Upper lobe of right lung (tissue), 1 donor: ENCODE measurements around the gene UBLCP1. TPM values are rescaled to one million over a fixed set of nuclear protein-coding genes. Genes with fewer than 3 reads are reported as not detected.
"Not testable (repeated sequence)": the region's sequence is repeated elsewhere in the genome, so short reads cannot be mapped to it uniquely, and the experiment has no call there.

Source experiments
- ATAC-seq: fragments of 200-7000 bp; cut with Tn5 transposase; one replicate; pipeline ENCODE4 v1.9.1; 2020; ENCODE audit warnings: mild to moderate bottlenecking, moderate library complexity
- DNase-seq: peaks from one replicate; pipeline ENCODE4 v3.0.0-alpha.2; 2020
- H3K27ac ChIP-seq: fragments of 200-600 bp; one replicate; pipeline ENCODE4 v1.8.0; 2022
- H3K27me3 ChIP-seq: fragments of 200-600 bp; one replicate; pipeline ENCODE4 v1.8.0; 2022; ENCODE audit warnings: mild to moderate bottlenecking
- H3K36me3 ChIP-seq: fragments of 200-600 bp; one replicate; pipeline ENCODE4 v1.8.0; 2022
- H3K4me1 ChIP-seq: fragments of 200-600 bp; one replicate; pipeline ENCODE4 v1.8.0; 2022
- H3K4me3 ChIP-seq: fragments of 200-600 bp; one replicate; pipeline ENCODE4 v1.8.0; 2022; ENCODE audit warnings: mild to moderate bottlenecking
- H3K9me3 ChIP-seq: fragments of 200-600 bp; one replicate; pipeline ENCODE4 v1.8.0; 2022
- intact Hi-C: fragments of 100-400 bp; cut with DNase I; formaldehyde crosslinking; loops from one replicate; pipeline ENCODE4 v1.11.0; 2022
- total RNA-seq: library from RNA; stranded (reverse); fragmentation: NEBNext Ultra II Directional; extraction: Animal tissue kit (Norgen Biotek cat#: 25700); gene quantifications from one replicate; pipeline ENCODE4 v1.2.1, GENCODE V29; 2021
- TF ChIP-seq, protein P1 (sequence below): fragments of 200-600 bp; IDR thresholded peaks from one replicate; pipeline ENCODE4 v1.8.0; 2022; ENCODE audit warnings: antibody characterized with exemption
- donor health status: DM: no; HTN: yes; CAD: no; lungs with severe emphysema.

The UBLCP1 gene
- total RNA-seq, 1 donor from 2014 or later: 25.0 TPM

DNA sequence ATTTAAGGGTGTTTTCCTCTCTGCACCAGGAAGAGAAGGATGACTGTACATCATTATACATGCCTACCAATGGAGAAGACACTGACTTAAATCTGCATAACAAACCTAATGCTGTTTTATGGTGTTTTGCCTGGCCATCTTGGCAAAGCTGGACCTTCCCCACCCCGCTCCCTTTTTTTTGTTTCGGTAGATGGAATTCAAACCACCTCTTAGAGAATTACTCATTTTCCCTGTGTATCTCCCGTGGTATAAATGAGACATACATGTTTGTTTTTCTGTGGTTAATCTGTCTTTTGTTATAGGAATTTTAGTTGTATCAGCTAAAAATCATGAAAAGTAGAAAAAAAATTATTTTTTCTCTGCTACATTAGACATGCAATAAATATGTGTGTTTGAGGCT is 38.4 kb downstream of the UBLCP1 start:
- TF ChIP-seq, protein P1, sequence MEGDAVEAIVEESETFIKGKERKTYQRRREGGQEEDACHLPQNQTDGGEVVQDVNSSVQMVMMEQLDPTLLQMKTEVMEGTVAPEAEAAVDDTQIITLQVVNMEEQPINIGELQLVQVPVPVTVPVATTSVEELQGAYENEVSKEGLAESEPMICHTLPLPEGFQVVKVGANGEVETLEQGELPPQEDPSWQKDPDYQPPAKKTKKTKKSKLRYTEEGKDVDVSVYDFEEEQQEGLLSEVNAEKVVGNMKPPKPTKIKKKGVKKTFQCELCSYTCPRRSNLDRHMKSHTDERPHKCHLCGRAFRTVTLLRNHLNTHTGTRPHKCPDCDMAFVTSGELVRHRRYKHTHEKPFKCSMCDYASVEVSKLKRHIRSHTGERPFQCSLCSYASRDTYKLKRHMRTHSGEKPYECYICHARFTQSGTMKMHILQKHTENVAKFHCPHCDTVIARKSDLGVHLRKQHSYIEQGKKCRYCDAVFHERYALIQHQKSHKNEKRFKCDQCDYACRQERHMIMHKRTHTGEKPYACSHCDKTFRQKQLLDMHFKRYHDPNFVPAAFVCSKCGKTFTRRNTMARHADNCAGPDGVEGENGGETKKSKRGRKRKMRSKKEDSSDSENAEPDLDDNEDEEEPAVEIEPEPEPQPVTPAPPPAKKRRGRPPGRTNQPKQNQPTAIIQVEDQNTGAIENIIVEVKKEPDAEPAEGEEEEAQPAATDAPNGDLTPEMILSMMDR: no peak
- no peaks in the 10 kb centered on the region for H3K4me1 ChIP-seq
- H3K4me3 ChIP-seq: no peak overlapping the region
- no peaks in the 10 kb centered on the region for H3K36me3 ChIP-seq
- DNase-seq: no peak
- no peak for ATAC-seq
- intact Hi-C loops: no loop called here
- H3K27ac ChIP-seq: no peak overlapping the region
- no peaks in the 10 kb centered on the region for H3K27me3 ChIP-seq
- peaks cover 12% of the 10 kb centered on the region for H3K9me3 ChIP-seq

DNA sequence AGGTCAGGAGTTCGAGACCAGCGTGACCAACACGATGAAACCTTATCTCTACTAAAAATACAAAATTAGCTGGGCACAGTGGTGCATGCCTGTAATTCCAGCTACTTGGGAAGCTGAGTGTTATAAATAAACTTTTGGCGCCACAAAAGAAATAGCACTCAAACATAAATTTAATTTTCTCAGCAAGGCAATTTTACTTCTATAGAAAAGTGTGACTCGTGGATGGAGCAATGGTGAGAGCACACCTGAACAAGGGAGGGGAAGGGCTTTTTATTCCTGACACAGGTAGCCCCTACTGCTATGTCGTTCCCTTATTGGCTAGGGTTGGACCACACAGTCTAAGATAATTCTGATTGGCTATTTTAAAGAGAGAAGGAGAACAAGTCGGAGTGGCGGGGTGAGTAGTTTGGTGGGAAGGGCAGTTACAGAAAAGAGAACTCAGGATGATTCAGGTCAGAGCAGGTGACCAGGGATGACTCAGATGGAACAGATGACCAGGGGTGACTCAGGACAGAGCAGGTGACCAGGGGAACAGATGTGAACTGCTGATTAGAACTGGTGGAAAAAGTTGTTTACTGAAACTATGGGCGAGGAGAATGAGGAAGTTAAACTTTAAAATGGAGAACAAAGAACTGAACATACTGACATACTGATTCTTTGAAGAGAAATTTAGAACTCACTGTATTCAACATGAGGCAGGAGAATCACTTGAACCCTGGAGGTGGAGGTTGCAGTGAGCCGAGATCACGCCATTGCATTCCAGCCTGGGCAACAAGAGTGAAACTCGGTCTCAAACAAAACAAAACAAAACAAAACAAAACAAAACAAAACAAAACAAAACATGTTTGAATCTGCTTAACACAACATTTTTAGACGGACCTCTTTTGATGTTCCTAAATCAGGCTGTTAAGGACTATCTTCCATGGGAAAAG is 39.1 kb downstream of the UBLCP1 start:
- H3K4me1 ChIP-seq, H3K27ac ChIP-seq, H3K27me3 ChIP-seq, H3K36me3 ChIP-seq, H3K4me3 ChIP-seq, intact Hi-C loops, ATAC-seq, DNase-seq: not testable (repeated sequence)
- H3K9me3 ChIP-seq: peaks cover 12% of the 10 kb centered on the region

DNA sequence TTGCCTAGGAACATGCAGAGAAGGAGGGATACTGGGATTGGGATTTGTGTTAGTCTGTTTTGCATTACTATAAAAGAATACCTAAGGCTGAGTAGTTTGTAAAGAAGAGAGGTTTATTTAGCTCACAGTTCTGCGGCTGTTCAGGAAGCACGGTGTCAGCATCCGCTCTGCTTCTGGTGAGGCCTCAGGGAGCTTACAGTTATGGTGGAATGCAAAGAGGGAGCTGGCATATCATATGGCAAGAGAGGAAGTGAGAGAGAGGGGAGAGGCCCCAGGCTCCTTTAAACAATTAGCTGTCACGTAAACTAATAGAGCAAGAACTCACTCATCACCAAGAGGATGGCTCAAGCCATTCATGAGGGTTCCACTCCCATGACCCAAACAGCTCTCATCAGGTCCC is 40.2 kb downstream of the UBLCP1 start:
- peaks cover 12% of the 10 kb centered on the region for H3K9me3 ChIP-seq
- ATAC-seq (no peak), DNase-seq (no peak)
- H3K36me3 ChIP-seq: no peaks in the 10 kb centered on the region
- H3K4me3 ChIP-seq: no peak overlapping the region
- H3K27ac ChIP-seq: no peak overlapping the region
- H3K4me1 ChIP-seq: no peaks in the 10 kb centered on the region
- TF ChIP-seq, protein P1: no peak
- intact Hi-C loops: no loop called here
- H3K27me3 ChIP-seq: no peaks in the 10 kb centered on the region

DNA sequence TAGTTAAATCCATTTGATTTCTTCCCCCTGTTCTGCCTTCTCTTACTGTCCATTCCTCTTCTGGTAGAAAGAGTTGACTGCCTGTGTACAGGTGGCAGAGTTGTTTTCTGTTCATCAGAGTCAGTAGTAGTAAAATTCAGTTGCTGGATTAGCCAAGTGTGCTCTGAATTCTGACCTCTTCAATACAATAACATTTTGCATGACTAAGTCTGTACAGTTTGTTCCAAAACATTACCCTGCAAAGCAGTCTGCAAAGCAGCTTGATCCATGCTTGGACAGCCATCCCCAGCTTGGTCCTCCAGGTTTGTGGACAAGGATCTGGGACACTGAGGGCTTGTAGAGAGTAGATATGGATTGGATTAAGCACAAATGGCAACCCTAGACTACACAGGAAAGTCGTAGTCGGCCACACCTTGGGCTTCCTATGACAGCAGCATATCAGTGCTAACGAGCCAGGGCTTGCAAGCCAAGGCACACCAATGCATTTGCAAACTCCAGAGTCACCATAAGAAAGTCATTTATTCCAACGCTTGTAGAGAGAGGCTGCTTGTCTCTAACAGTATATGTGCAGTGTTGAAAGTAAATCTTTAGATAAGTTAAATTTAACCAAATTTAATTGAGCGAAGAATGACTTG is 42.0 kb downstream of the UBLCP1 start:
- no peaks in the 10 kb centered on the region for H3K27me3 ChIP-seq
- no peak overlapping the region for H3K4me3 ChIP-seq
- no peaks in the 10 kb centered on the region for H3K4me1 ChIP-seq
- no peak for ATAC-seq
- H3K36me3 ChIP-seq: no peaks in the 10 kb centered on the region
- H3K27ac ChIP-seq: no peak overlapping the region
- no peak for DNase-seq
- intact Hi-C loops: no loop called here
- TF ChIP-seq, protein P1: no peak
- H3K9me3 ChIP-seq: peaks cover 8% of the 10 kb centered on the region

DNA sequence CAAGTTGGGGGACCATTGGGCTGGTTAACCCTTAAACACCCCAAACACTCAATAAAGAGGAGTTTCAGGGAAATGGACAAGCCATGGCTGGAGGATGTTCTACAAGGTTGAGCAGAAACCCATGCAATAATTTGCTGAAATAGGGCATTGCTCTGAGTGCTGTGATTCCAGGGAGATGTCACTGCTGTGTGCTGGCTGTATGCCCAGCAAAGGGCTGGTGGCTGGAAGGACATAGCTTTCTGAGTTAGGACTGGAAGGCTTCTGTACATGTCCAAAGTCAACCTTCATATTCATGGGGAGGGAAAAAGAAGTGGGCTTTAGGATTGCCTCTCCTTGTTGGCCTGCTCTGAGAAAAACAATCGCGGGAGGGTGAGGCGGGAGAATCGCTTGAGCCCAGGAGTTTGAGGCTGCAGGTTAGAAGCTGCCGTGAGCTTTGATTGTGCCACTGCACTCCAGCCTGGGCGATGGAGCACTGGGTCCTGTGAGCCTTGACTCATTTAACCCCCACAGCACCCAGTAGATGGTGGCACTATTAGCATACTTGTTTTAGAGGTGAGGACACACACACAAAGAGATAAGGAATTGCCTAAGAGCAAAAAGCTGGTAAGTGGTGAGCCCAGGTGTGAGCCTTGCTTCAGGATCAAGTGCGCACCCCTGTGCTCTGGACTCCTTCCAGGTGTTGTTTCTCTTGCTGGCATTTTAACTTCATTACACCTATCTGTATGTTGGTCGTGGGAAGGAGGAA is 46.8 kb downstream of the UBLCP1 start:
- no peak for DNase-seq
- no peaks in the 10 kb centered on the region for H3K9me3 ChIP-seq
- peak overlapping the region; percentile 52 for H3K27ac ChIP-seq
- peak overlapping the region; percentile 39 for H3K4me3 ChIP-seq
- H3K4me1 ChIP-seq: peaks cover 4% of the 10 kb centered on the region
- no peaks in the 10 kb centered on the region for H3K36me3 ChIP-seq
- TF ChIP-seq, protein P1: no peak
- peak; percentile 69 for ATAC-seq
- peaks cover 22% of the 10 kb centered on the region for H3K27me3 ChIP-seq
- intact Hi-C loops: no loop called here

DNA sequence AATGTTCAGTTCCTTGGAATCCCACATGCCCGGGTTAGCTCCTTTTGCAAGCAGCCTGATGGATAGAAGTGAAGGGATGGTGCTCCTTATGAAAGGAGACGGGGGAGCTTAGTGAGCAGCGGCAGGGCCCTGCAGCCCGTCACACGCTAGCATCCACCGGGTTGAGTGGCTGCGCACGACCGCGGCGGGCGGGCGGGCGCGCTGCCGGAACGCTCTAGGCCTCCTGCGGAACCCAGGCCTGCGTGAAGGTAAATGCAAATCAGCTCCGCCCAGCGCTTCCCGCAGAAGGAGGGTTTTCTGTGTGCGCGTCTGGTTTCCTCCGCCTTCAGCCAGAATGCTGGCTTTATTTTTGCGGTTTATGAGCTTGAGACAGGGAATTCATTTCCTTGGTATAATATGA is 47.4 kb downstream of the UBLCP1 start:
- peak; percentile 86 for DNase-seq
- H3K4me3 ChIP-seq: peak overlapping the region; percentile 39
- no peaks in the 10 kb centered on the region for H3K9me3 ChIP-seq
- H3K27me3 ChIP-seq: peaks cover 22% of the 10 kb centered on the region
- intact Hi-C loops: no loop called here
- peaks cover 4% of the 10 kb centered on the region for H3K4me1 ChIP-seq
- peak overlapping the region; percentile 52 for H3K27ac ChIP-seq
- no peaks in the 10 kb centered on the region for H3K36me3 ChIP-seq
- ATAC-seq: peak; percentile 95
- TF ChIP-seq, protein P1: no peak
